Keratinocyte (primary cell): ENCODE results near the gene PRKD1. TPM values are rescaled to one million over a fixed set of nuclear protein-coding genes. Genes with fewer than 3 reads are reported as not detected.

Source experiments
- DNase-seq: peaks from one replicate; pipeline ENCODE4 v3.0.0-alpha.2; 2011; ENCODE audit warnings: low read depth, missing footprints, low spot score
- FAIRE-seq: peaks from 2 replicates; lab custom pipeline; 2011; peaks lifted over from hg19 to GRCh38; lab: Jason Lieb, UNC
- H2AFZ ChIP-seq: 2 replicates; pipeline ENCODE4 v1.6.0; 2012; ENCODE audit warnings: low read length, control low read depth, inconsistent platforms; ENCODE audit not compliant: control insufficient read depth
- H3K27ac ChIP-seq: 2 replicates; pipeline ENCODE4 v1.5.1; 2011; ENCODE audit warnings: low read length; ENCODE audit not compliant: control insufficient read depth, insufficient read depth
- H3K27me3 ChIP-seq: 3 replicates; pipeline ENCODE4 v1.6.0; 2011; ENCODE audit warnings: low read length; ENCODE audit not compliant: control insufficient read depth, insufficient read depth; ENCODE audit errors: extremely low read depth
- H3K36me3 ChIP-seq, 2 experiments: 2 replicates in 1 of 2; 3 replicates in 1 of 2; pipeline ENCODE4 v1.5.1; 2011; ENCODE audit warnings: low read length in 2 of 2, mild to moderate bottlenecking in 1 of 2; ENCODE audit not compliant: control insufficient read depth in 2 of 2, insufficient read depth in 2 of 2; ENCODE audit errors: extremely low read depth in 1 of 2
- H3K4me1 ChIP-seq: 3 replicates; pipeline ENCODE4 v1.5.1; 2011; ENCODE audit warnings: low read length; ENCODE audit not compliant: control insufficient read depth, insufficient read depth; ENCODE audit errors: extremely low read depth
- H3K4me2 ChIP-seq: 3 replicates; pipeline ENCODE4 v1.6.0; 2011; ENCODE audit warnings: low read depth, low read length; ENCODE audit not compliant: control insufficient read depth, insufficient read depth; ENCODE audit errors: extremely low read depth
- H3K4me3 ChIP-seq, 3 experiments: fragments of 200-600 bp in 1 of 3; sonication (generic) in 1 of 3; 2 replicates in 2 of 3; 3 replicates in 1 of 3; pipeline ENCODE4 v1.5.1; 2011 to 2016; ENCODE audit warnings: low read length in 3 of 3, mild to moderate bottlenecking in 3 of 3, control low read depth in 2 of 3, inconsistent platforms in 1 of 3, low read depth in 1 of 3, mixed read lengths in 1 of 3, mixed run types in 1 of 3, moderate library complexity in 1 of 3; ENCODE audit not compliant: control insufficient read depth in 2 of 3, insufficient read depth in 2 of 3; ENCODE audit errors: extremely low read depth in 1 of 3
- H3K79me2 ChIP-seq: 2 replicates; pipeline ENCODE4 v1.6.0; 2012; ENCODE audit warnings: low read length; ENCODE audit not compliant: control insufficient read depth, insufficient read depth
- H3K9ac ChIP-seq: 3 replicates; pipeline ENCODE4 v1.6.0; 2011; ENCODE audit warnings: low read length; ENCODE audit not compliant: control insufficient read depth, insufficient read depth; ENCODE audit errors: extremely low read depth
- H3K9me1 ChIP-seq: 3 replicates; pipeline ENCODE4 v1.6.0; 2011; ENCODE audit warnings: low read length; ENCODE audit not compliant: control insufficient read depth, insufficient read depth; ENCODE audit errors: extremely low read depth
- H3K9me3 ChIP-seq: 2 replicates; pipeline ENCODE4 v1.5.1; 2012; ENCODE audit warnings: low read depth, low read length; ENCODE audit not compliant: control insufficient read depth
- H4K20me1 ChIP-seq: 3 replicates; pipeline ENCODE4 v1.6.0; 2011; ENCODE audit warnings: low read length; ENCODE audit not compliant: control insufficient read depth, insufficient read depth; ENCODE audit errors: extremely low read depth
- CTCF ChIP-seq, 3 experiments: IDR thresholded peaks in 1 of 3; conservative IDR thresholded peaks in 1 of 3; optimal IDR thresholded peaks in 1 of 3; 2 replicates in 2 of 3; 3 replicates in 1 of 3; pipeline versions ENCODE3 to v1.5.1; 2011; ENCODE audit warnings: low read length in 3 of 3, mild to moderate bottlenecking in 3 of 3, moderate library complexity in 2 of 3, control low read depth in 1 of 3, inconsistent platforms in 1 of 3; ENCODE audit not compliant: insufficient read depth in 2 of 3; ENCODE audit errors: extremely low read depth in 1 of 3
- EZH2 ChIP-seq: IDR thresholded peaks from one replicate; pipeline ENCODE4 v1.6.1; 2012; ENCODE audit warnings: inconsistent platforms, mild to moderate bottlenecking, low read length, moderate library complexity
- dilution Hi-C: fragments of 300-500 bp; cut with MboI; formaldehyde crosslinking; loops from one replicate; pipeline ENCODE4 v1.7.0; 2020; ENCODE audit warnings: low sequenced_read_pairs; ENCODE audit not compliant: extremely low pct_ligation_motif_present
- polyA plus RNA-seq, 5 experiments: library from polyadenylated mRNA; depleted of rRNA in 3 of 5; stranded (reverse) in 3 of 5; stranded (forward) in 1 of 5; unstranded in 1 of 5; fragments of >200 nt; gene quantifications; 1 replicate in 1 of 5; 2 replicates in 3 of 5; 3 replicates in 1 of 5; pipeline versions ENCODE4 v1.2.1 to v1.2.3, GENCODE V29; 2011 to 2012; ENCODE audit warnings: missing spikeins in 2 of 5, low read depth in 1 of 5, low replicate concordance in 1 of 5

The PRKD1 gene
- polyA plus RNA-seq, 1 donor (not counting 4 experiments of a cell fraction or from before 2014, with no cell fraction given), result 0.49 TPM

GRCh38 chr14:29810682-29811081, 117.0 kb downstream of the PRKD1 start:
- Histone ChIP-seq H3K36me3 (no peaks in the 10 kb centered on the region), H3K79me2 (no peaks in the 10 kb centered on the region), H4K20me1 (no peaks in the 10 kb centered on the region), H3K27me3 (no peaks in the 10 kb centered on the region), H2AFZ (no peak overlapping the region), H3K9ac (no peak overlapping the region), H3K4me3 (no peak overlapping the region), H3K4me1 (no peaks in the 10 kb centered on the region), H3K27ac (no peak overlapping the region), H3K9me1 (no peaks in the 10 kb centered on the region), H3K4me2 (no peak overlapping the region), H3K9me3 (no peaks in the 10 kb centered on the region)
- TF ChIP-seq CTCF (optimal IDR thresholded peaks at IDR 0.05 in 1 of 3, IDR thresholded peaks at IDR 0.05 in 1 of 3, conservative IDR thresholded peaks at IDR 0.05 in 1 of 3; ENCODE audit: extremely low read depth in 1 of 3, insufficient read depth in 2 of 3, low read length in 3 of 3) (no peak), EZH2 (no peak)
- no peak for FAIRE-seq
- no peak for DNase-seq
- dilution Hi-C loops, result no loop called here

- Histone ChIP-seq H3K9me1 (no peaks in the 10 kb centered on the region), H4K20me1 (no peaks in the 10 kb centered on the region), H3K4me1 (no peaks in the 10 kb centered on the region), H2AFZ (no peak overlapping the region), H3K4me2 (no peak overlapping the region), H3K9me3 (no peaks in the 10 kb centered on the region), H3K4me3 (no peak overlapping the region), H3K27me3 (no peaks in the 10 kb centered on the region), H3K9ac (no peak overlapping the region), H3K79me2 (no peaks in the 10 kb centered on the region), H3K27ac (no peak overlapping the region), H3K36me3 (no peaks in the 10 kb centered on the region)
- dilution Hi-C loops, result no loop called here
- no peak for DNase-seq
- FAIRE-seq, result no peak
- TF ChIP-seq CTCF (optimal IDR thresholded peaks at IDR 0.05 in 1 of 3, IDR thresholded peaks at IDR 0.05 in 1 of 3, conservative IDR thresholded peaks at IDR 0.05 in 1 of 3; ENCODE audit: extremely low read depth in 1 of 3, insufficient read depth in 2 of 3, low read length in 3 of 3) (no peak), EZH2 (no peak)
Measured at GRCh38 chr14:29810064-29810463, 117.6 kb downstream of the PRKD1 start.
